IMR-90 (cell line): ENCODE measurements around the gene FBXO44. TPM values are rescaled to one million over a fixed set of nuclear protein-coding genes. Genes with fewer than 3 reads are reported as not detected.

Experiments used
- ATAC-seq: fragments of 200-7000 bp; cut with Tn5 transposase; 2 replicates; pipeline ENCODE4 v1.9.1; 2020; ENCODE audit warnings: low read depth, mild to moderate bottlenecking, moderate library complexity
- BruUV-seq: library from RNA; stranded (reverse); fragments of 400-500 nt; replicated peaks from 2 replicates; lab custom pipeline; 2021; lab: Mats Ljungman, UMichigan
- CTCF ChIA-PET: fragments of 300-600 bp; formaldehyde crosslinking; extraction: SDS; loops from one replicate; lab custom pipeline; 2021; ENCODE audit warnings: antibody characterized with exemption; lab: Yijun Ruan, JAX
- POLR2A ChIA-PET: fragments of 300-600 bp; sonication (Branson Sonifier 250); formaldehyde crosslinking; loops from one replicate; lab custom pipeline; 2022; ENCODE audit warnings: antibody characterized with exemption; ENCODE audit not compliant: unreplicated experiment; lab: Charles Lee
- DNase-seq: peaks from one replicate; pipeline ENCODE4 v3.0.0; 2013
- H2AFZ ChIP-seq: replicated peaks from 2 replicates; pipeline ENCODE3; 2013; ENCODE audit warnings: low read length, mild to moderate bottlenecking; ENCODE audit not compliant: poor library complexity
- H2AK5ac ChIP-seq: 2 replicates; pipeline ENCODE4 v1.6.1; 2013; ENCODE audit warnings: low read depth, low read length, inconsistent platforms
- H2AK9ac ChIP-seq: replicated peaks from 2 replicates; pipeline ENCODE3; 2013; ENCODE audit warnings: mild to moderate bottlenecking, low read depth, low read length, moderate library complexity; ENCODE audit not compliant: poor library complexity
- H2BK120ac ChIP-seq: 2 replicates; pipeline ENCODE4 v1.6.1; 2013; ENCODE audit warnings: low read depth, low read length, inconsistent platforms
- H2BK15ac ChIP-seq: 3 replicates; pipeline ENCODE4 v1.6.1; 2013; ENCODE audit warnings: low read depth, low read length, inconsistent platforms
- H2BK20ac ChIP-seq: 2 replicates; pipeline ENCODE4 v1.6.1; 2013; ENCODE audit warnings: low read depth, mild to moderate bottlenecking, inconsistent platforms, low read length, moderate library complexity
- H2BK5ac ChIP-seq: 2 replicates; pipeline ENCODE4 v1.6.1; 2013; ENCODE audit warnings: mild to moderate bottlenecking, low read depth, low read length, inconsistent platforms; ENCODE audit not compliant: poor library complexity, severe bottlenecking
- H3K14ac ChIP-seq: replicated peaks from 2 replicates; pipeline ENCODE4 v1.6.1; 2013; ENCODE audit warnings: low read depth, low read length, inconsistent platforms
- H3K18ac ChIP-seq: 2 replicates; pipeline ENCODE4 v1.6.1; 2013; ENCODE audit warnings: low read depth, low read length, control low read depth
- H3K23ac ChIP-seq: 2 replicates; pipeline ENCODE4 v1.6.1; 2013; ENCODE audit warnings: low read depth, low read length, inconsistent platforms
- H3K27ac ChIP-seq: 2 replicates; pipeline ENCODE4 v1.5.1; 2013; ENCODE audit warnings: mild to moderate bottlenecking, control low read depth, low read length; ENCODE audit not compliant: insufficient read depth
- H3K27me3 ChIP-seq: 2 replicates; pipeline ENCODE4 v1.6.1; 2013; ENCODE audit warnings: low read length; ENCODE audit not compliant: control insufficient read depth, insufficient read depth
- H3K36me3 ChIP-seq: 2 replicates; pipeline ENCODE4 v1.6.1; 2013; ENCODE audit warnings: low read length, mixed read lengths; ENCODE audit not compliant: control insufficient read depth, insufficient read depth
- H3K4ac ChIP-seq: 2 replicates; pipeline ENCODE4 v1.6.1; 2013; ENCODE audit warnings: low read depth, low read length, inconsistent platforms
- H3K4me1 ChIP-seq: 2 replicates; pipeline ENCODE4 v1.6.1; 2013; ENCODE audit warnings: low read length, mixed read lengths; ENCODE audit not compliant: control insufficient read depth, insufficient read depth
- H3K4me2 ChIP-seq: 2 replicates; pipeline ENCODE4 v1.6.1; 2013; ENCODE audit warnings: low read depth, mild to moderate bottlenecking, control low read depth, low read length, moderate library complexity
- H3K4me3 ChIP-seq: 2 replicates; pipeline ENCODE4 v1.5.1; 2013; ENCODE audit warnings: low read depth, mild to moderate bottlenecking, control low read depth, low read length, moderate library complexity; ENCODE audit not compliant: insufficient read depth
- H3K56ac ChIP-seq: 2 replicates; pipeline ENCODE4 v1.6.1; 2013; ENCODE audit warnings: low read length, inconsistent platforms; ENCODE audit not compliant: insufficient read depth; ENCODE audit errors: extremely low read depth
- H3K79me1 ChIP-seq, 2 experiments: 2 replicates each; pipeline ENCODE4 v1.6.1; 2013; ENCODE audit warnings: low read length in 2 of 2, inconsistent platforms in 1 of 2, low read depth in 1 of 2
- H3K9ac ChIP-seq: 2 replicates; pipeline ENCODE4 v1.6.1; 2013; ENCODE audit warnings: low read depth, low read length, control low read depth
- H3K9me1 ChIP-seq: 2 replicates; pipeline ENCODE4 v1.6.1; 2013; ENCODE audit warnings: low read length, inconsistent platforms; ENCODE audit not compliant: insufficient read depth
- H3K9me3 ChIP-seq: 2 replicates; pipeline ENCODE4 v1.6.1; 2013; ENCODE audit warnings: low read length; ENCODE audit not compliant: control insufficient read depth, insufficient read depth
- H4K20me1 ChIP-seq: 2 replicates; pipeline ENCODE4 v1.6.1; 2013; ENCODE audit warnings: low read length, inconsistent platforms; ENCODE audit not compliant: insufficient read depth
- H4K5ac ChIP-seq: 2 replicates; pipeline ENCODE4 v1.6.1; 2013; ENCODE audit warnings: mild to moderate bottlenecking, low read depth, low read length, control low read depth
- H4K8ac ChIP-seq, 2 experiments: 2 replicates each; pipeline ENCODE4 v1.6.1; 2013; ENCODE audit warnings: low read depth in 2 of 2, low read length in 2 of 2, control low read depth in 1 of 2, inconsistent platforms in 1 of 2
- H4K91ac ChIP-seq: 2 replicates; pipeline ENCODE4 v1.6.1; 2013; ENCODE audit warnings: low read depth, low read length, inconsistent platforms; ENCODE audit not compliant: insufficient read depth
- BHLHE40 ChIP-seq: fragments of 150-350 bp; IDR thresholded peaks from 2 replicates; pipeline ENCODE4 v1.6.1; 2016; ENCODE audit warnings: mild to moderate bottlenecking, low read depth, low read length
- CEBPB ChIP-seq: IDR thresholded peaks from 2 replicates; pipeline ENCODE4 v1.6.1; 2012; ENCODE audit warnings: low read depth, low read length, improper control_type of control experiment
- CHD1 ChIP-seq: IDR thresholded peaks from 2 replicates; pipeline ENCODE4 v1.6.1; 2012; ENCODE audit warnings: low read depth, low read length, improper control_type of control experiment
- FOS ChIP-seq: fragments of 150-350 bp; IDR thresholded peaks from 2 replicates; pipeline ENCODE4 v1.6.1; 2016; ENCODE audit warnings: low read depth, low read length
- MAFK ChIP-seq: IDR thresholded peaks from 2 replicates; pipeline ENCODE4 v1.6.1; 2012; ENCODE audit warnings: low read depth, low read length, improper control_type of control experiment
- MAZ ChIP-seq: IDR thresholded peaks from 2 replicates; pipeline ENCODE4 v1.6.1; 2012; ENCODE audit warnings: low read depth, mild to moderate bottlenecking, low read length, improper control_type of control experiment, moderate library complexity, borderline replicate concordance
- MXI1 ChIP-seq: IDR thresholded peaks from 2 replicates; pipeline ENCODE4 v1.6.1; 2012; ENCODE audit warnings: low read depth, mild to moderate bottlenecking, low read length, moderate library complexity, borderline replicate concordance
- NFE2L2 ChIP-seq: fragments of 150-350 bp; IDR thresholded peaks from 2 replicates; pipeline ENCODE4 v1.6.1; 2016; ENCODE audit warnings: low read depth, mild to moderate bottlenecking, low read length
- POLR2A ChIP-seq: IDR thresholded peaks from 2 replicates; pipeline ENCODE4 v1.6.1; 2012; ENCODE audit warnings: mild to moderate bottlenecking, low read depth, low read length
- RAD21 ChIP-seq: IDR thresholded peaks from 2 replicates; pipeline ENCODE4 v1.6.1; 2012; ENCODE audit warnings: low read length, improper control_type of control experiment
- RCOR1 ChIP-seq: IDR thresholded peaks from 2 replicates; pipeline ENCODE4 v1.6.1; 2012; ENCODE audit warnings: mild to moderate bottlenecking, low read length, improper control_type of control experiment; ENCODE audit not compliant: insufficient replicate concordance
- RFX5 ChIP-seq: IDR thresholded peaks from 2 replicates; pipeline ENCODE4 v1.8.0; 2012; ENCODE audit warnings: low read depth, mild to moderate bottlenecking, low read length, moderate library complexity
- SMC3 ChIP-seq: fragments of 150-350 bp; IDR thresholded peaks from 2 replicates; pipeline ENCODE4 v1.6.1; 2016; ENCODE audit warnings: low read depth, mild to moderate bottlenecking, antibody characterized with exemption, low read length, moderate library complexity
- WGBS, 2 experiments: methylation state at CpG; one replicate each; pipeline versions ENCODE4 v1.1.5 to v1.1.7; 2013; ENCODE audit warnings: missing lambda C conversion rate in 2 of 2; ENCODE audit not compliant: insufficient read length in 1 of 2; ENCODE audit errors: extremely low coverage in 2 of 2; 5-methylcytosine and 5-hydroxymethylcytosine counted together
- dilution Hi-C: fragments of 300-500 bp; cut with HindIII; formaldehyde crosslinking; loops from one replicate; pipeline ENCODE4 v1.14.3; 2018; ENCODE audit warnings: low sequenced_read_pairs; ENCODE audit not compliant: unreplicated experiment
- in situ Hi-C: fragments of 300-500 bp; cut with MboI; formaldehyde crosslinking; loops from 3 replicates; pipeline ENCODE4 v1.14.3; 2019; ENCODE audit warnings: low sequenced_read_pairs, inconsistent platforms, mixed read lengths
- intact Hi-C: fragments of 100-400 bp; cut with micrococcal nuclease; formaldehyde crosslinking; loops from 2 replicates; pipeline ENCODE4 v1.10.0; 2022
- polyA plus RNA-seq, 3 experiments: library from polyadenylated mRNA; depleted of rRNA; stranded (reverse); fragments of >200 nt; gene quantifications; 2 replicates each; pipeline ENCODE4 v1.2.3, GENCODE V29; 2012; ENCODE audit warnings: low replicate concordance in 1 of 3
- total RNA-seq: library from RNA; depleted of rRNA; stranded (reverse); fragments of >200 nt; gene quantifications from 2 replicates; pipeline ENCODE4 v1.2.3, GENCODE V29; 2012
- TF ChIP-seq, protein P1 (sequence below): fragments of 150-350 bp; IDR thresholded peaks from 2 replicates; pipeline ENCODE4 v1.6.1; 2016; ENCODE audit warnings: low read depth, mild to moderate bottlenecking, low read length, moderate library complexity, borderline replicate concordance
- TF ChIP-seq, protein P2 (sequence below): conservative IDR thresholded peaks from 2 replicates; pipeline ENCODE4 v1.5.1; 2012; ENCODE audit warnings: mild to moderate bottlenecking, low read depth, low read length, improper control_type of control experiment
- TF ChIP-seq, protein P3 (sequence below): fragments of 150-350 bp; IDR thresholded peaks from 2 replicates; pipeline ENCODE4 v1.6.1; 2017; ENCODE audit warnings: mild to moderate bottlenecking, antibody characterized with exemption, low read length, low read depth

The FBXO44 gene
- total and polyA plus RNA-seq, 2 of the 4 experiments (the other 2 are of a cell fraction), result 9.3 to 25.5 TPM

DNA sequence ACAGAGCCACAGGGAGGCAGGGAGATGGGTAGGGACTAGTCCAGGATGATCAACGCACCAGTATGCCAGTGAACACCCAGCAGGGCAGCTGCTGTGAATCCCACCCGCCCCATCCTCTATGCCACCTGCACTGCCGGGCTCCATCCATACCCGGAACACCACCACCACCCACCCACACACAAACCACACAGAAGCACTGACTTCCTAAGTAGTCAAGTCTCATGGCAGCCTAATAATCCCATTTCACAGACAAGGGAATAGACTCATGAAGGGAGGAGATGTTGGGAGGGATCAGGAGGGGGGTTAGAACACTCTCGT is 43.2 kb downstream of the FBXO44 start:
- POLR2A ChIA-PET, result no interaction called here

More for the DNA sequence above, 43.2 kb downstream of the FBXO44 start:
- CTCF ChIA-PET, result interaction anchor here (0.6 kb wide), 1 partner anchor 12 kb away, joined by 3 read pairs; no protein-coding TSS in a partner anchor
- dilution Hi-C loops (no loop called here), intact Hi-C loops (no loop called here), in situ Hi-C loops (no loop called here)
- H3K27me3 ChIP-seq, result peaks cover 64% of the 10 kb centered on the region
- H3K18ac ChIP-seq, result no peak overlapping the region
- no peak overlapping the region for H2AK5ac ChIP-seq
- H3K56ac ChIP-seq, result no peak overlapping the region
- no peak overlapping the region for H3K14ac ChIP-seq
- peaks cover 3% of the 10 kb centered on the region; the same call in 1 of the 2 replicates for H3K4me1 ChIP-seq
- H2BK15ac ChIP-seq, result no peak overlapping the region
- H3K4me2 ChIP-seq, result no peak overlapping the region
- H3K79me1 ChIP-seq, result no peaks in the 10 kb centered on the region
- H3K9ac ChIP-seq, result no peak overlapping the region
- H2BK5ac ChIP-seq, result no peak overlapping the region
- no peak overlapping the region for H4K5ac ChIP-seq
- no peak overlapping the region for H2BK120ac ChIP-seq
- H2AK9ac ChIP-seq, result no peak overlapping the region
- no peak overlapping the region for H4K91ac ChIP-seq
- H3K9me1 ChIP-seq, result peaks cover 6% of the 10 kb centered on the region
- no peak overlapping the region for H3K4ac ChIP-seq
- no peak overlapping the region for H2BK20ac ChIP-seq
- no peak overlapping the region for H2AFZ ChIP-seq
- no peak overlapping the region for H3K27ac ChIP-seq
- ATAC-seq, result no peak
- no peak for DNase-seq
- 17% methylated on average over 1 of the region's 5 CpGs; no CpG with 5 or more reads in 1 of the 2 experiments for WGBS, 2 experiments
- no peaks in the 10 kb centered on the region for H3K9me3 ChIP-seq
- no peaks in the 10 kb centered on the region for H4K20me1 ChIP-seq
- TF ChIP-seq NFE2L2 (no peak), SMC3 (no peak), RAD21 (no peak), MAZ (no peak), MXI1 (no peak), BHLHE40 (no peak), MAFK (no peak), FOS (no peak), CEBPB (no peak), POLR2A (no peak), RFX5 (no peak), CHD1 (no peak), RCOR1 (no peak)
- TF ChIP-seq, protein P1, sequence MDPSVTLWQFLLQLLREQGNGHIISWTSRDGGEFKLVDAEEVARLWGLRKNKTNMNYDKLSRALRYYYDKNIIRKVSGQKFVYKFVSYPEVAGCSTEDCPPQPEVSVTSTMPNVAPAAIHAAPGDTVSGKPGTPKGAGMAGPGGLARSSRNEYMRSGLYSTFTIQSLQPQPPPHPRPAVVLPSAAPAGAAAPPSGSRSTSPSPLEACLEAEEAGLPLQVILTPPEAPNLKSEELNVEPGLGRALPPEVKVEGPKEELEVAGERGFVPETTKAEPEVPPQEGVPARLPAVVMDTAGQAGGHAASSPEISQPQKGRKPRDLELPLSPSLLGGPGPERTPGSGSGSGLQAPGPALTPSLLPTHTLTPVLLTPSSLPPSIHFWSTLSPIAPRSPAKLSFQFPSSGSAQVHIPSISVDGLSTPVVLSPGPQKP, result no peak
- TF ChIP-seq, protein P2, sequence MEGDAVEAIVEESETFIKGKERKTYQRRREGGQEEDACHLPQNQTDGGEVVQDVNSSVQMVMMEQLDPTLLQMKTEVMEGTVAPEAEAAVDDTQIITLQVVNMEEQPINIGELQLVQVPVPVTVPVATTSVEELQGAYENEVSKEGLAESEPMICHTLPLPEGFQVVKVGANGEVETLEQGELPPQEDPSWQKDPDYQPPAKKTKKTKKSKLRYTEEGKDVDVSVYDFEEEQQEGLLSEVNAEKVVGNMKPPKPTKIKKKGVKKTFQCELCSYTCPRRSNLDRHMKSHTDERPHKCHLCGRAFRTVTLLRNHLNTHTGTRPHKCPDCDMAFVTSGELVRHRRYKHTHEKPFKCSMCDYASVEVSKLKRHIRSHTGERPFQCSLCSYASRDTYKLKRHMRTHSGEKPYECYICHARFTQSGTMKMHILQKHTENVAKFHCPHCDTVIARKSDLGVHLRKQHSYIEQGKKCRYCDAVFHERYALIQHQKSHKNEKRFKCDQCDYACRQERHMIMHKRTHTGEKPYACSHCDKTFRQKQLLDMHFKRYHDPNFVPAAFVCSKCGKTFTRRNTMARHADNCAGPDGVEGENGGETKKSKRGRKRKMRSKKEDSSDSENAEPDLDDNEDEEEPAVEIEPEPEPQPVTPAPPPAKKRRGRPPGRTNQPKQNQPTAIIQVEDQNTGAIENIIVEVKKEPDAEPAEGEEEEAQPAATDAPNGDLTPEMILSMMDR, result no peak
- TF ChIP-seq, protein P3, sequence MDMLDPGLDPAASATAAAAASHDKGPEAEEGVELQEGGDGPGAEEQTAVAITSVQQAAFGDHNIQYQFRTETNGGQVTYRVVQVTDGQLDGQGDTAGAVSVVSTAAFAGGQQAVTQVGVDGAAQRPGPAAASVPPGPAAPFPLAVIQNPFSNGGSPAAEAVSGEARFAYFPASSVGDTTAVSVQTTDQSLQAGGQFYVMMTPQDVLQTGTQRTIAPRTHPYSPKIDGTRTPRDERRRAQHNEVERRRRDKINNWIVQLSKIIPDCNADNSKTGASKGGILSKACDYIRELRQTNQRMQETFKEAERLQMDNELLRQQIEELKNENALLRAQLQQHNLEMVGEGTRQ, result no peak
- no peak overlapping the region for H3K4me3 ChIP-seq
- H3K36me3 ChIP-seq, result no peaks in the 10 kb centered on the region
- no peak overlapping the region for H3K23ac ChIP-seq
- H4K8ac ChIP-seq, result no peak overlapping the region
- BruUV-seq, result no TSS peak
